Hepatocyte (in vitro differentiated cells): Measurements from ENCODE around the gene MTRF1. TPM values are rescaled to one million over a fixed set of nuclear protein-coding genes. Genes with fewer than 3 reads are reported as not detected.

Experiments
- DNase-seq: peaks from one replicate; pipeline ENCODE4 v3.0.0-alpha.2; 2016; ENCODE audit warnings: low spot score
- H2AFZ ChIP-seq: fragments of 200-600 bp; sonication (generic); 2 replicates; pipeline ENCODE4 v1.6.0; 2016; ENCODE audit warnings: antibody characterized with exemption, mild to moderate bottlenecking
- H3K27ac ChIP-seq: fragments of 200-600 bp; sonication (generic); 2 replicates; pipeline ENCODE4 v1.5.1; 2016; ENCODE audit warnings: mild to moderate bottlenecking
- H3K27me3 ChIP-seq: fragments of 200-600 bp; sonication (generic); 2 replicates; pipeline ENCODE4 v1.6.1; 2016
- H3K36me3 ChIP-seq: fragments of 200-600 bp; sonication (generic); replicated peaks from 2 replicates; pipeline ENCODE4 v1.5.1; 2016; ENCODE audit warnings: low read depth; ENCODE audit not compliant: insufficient read depth
- H3K4me1 ChIP-seq: fragments of 200-600 bp; sonication (generic); 2 replicates; pipeline ENCODE4 v1.5.1; 2016; ENCODE audit warnings: mild to moderate bottlenecking, moderate library complexity; ENCODE audit not compliant: insufficient read depth
- H3K4me2 ChIP-seq: fragments of 200-600 bp; sonication (generic); 2 replicates; pipeline ENCODE4 v1.6.0; 2016
- H3K4me3 ChIP-seq: fragments of 200-600 bp; sonication (generic); 2 replicates; pipeline ENCODE4 v1.5.1; 2016; ENCODE audit warnings: mild to moderate bottlenecking
- H3K79me2 ChIP-seq: fragments of 200-600 bp; sonication (generic); 2 replicates; pipeline ENCODE4 v1.6.0; 2017; ENCODE audit warnings: mild to moderate bottlenecking
- H3K9me2 ChIP-seq: fragments of 200-600 bp; sonication (generic); replicated peaks from 2 replicates; pipeline ENCODE4 v1.6.0; 2017; ENCODE audit warnings: mild to moderate bottlenecking; ENCODE audit not compliant: insufficient read depth
- H3K9me3 ChIP-seq: fragments of 200-600 bp; sonication (generic); 2 replicates; pipeline ENCODE4 v1.5.1; 2016; ENCODE audit warnings: low read depth, mild to moderate bottlenecking
- H4K20me1 ChIP-seq: fragments of 200-600 bp; sonication (generic); 2 replicates; pipeline ENCODE4 v1.6.0; 2016; ENCODE audit warnings: mild to moderate bottlenecking; ENCODE audit not compliant: insufficient read depth, poor library complexity, severe bottlenecking
- EZH2 ChIP-seq: fragments of 200-600 bp; sonication (generic); IDR thresholded peaks from 2 replicates; pipeline ENCODE4 v1.6.1; 2016; ENCODE audit warnings: antibody characterized with exemption, mild to moderate bottlenecking, borderline replicate concordance
- EZH2phosphoT487 ChIP-seq: fragments of 200-600 bp; sonication (generic); IDR thresholded peaks from one replicate; pipeline ENCODE4 v1.6.1; 2018; ENCODE audit warnings: antibody characterized with exemption, mild to moderate bottlenecking, low read depth, moderate library complexity; ENCODE audit not compliant: unreplicated experiment, severe bottlenecking
- WGBS: methylation state at CpG from one replicate; pipeline ENCODE4 v1.1.6; 2016; ENCODE audit warnings: low lambda C conversion rate; ENCODE audit errors: missing lambda C conversion rate; 5-methylcytosine and 5-hydroxymethylcytosine counted together
- polyA plus RNA-seq: library from polyadenylated mRNA; unstranded; fragments of >200 nt; fragmentation: Nextera tagmentation; extraction: Ambion mirVana; gene quantifications from 2 replicates; pipeline ENCODE4 v1.2.1, GENCODE V29; 2016
- total RNA-seq: library from RNA; depleted of rRNA; stranded (reverse); fragments of >200 nt; gene quantifications from 2 replicates; pipeline ENCODE4 v1.2.3, GENCODE V29; 2014
- TF ChIP-seq, protein P1 (sequence below): fragments of 200-600 bp; sonication (generic); IDR thresholded peaks from 2 replicates; pipeline ENCODE4 v1.5.1; 2016; ENCODE audit warnings: antibody characterized with exemption, mild to moderate bottlenecking; ENCODE audit not compliant: poor library complexity

MTRF1 gene
- total and polyA plus RNA-seq, 2 experiments from 2014 or later: 10.4 to 18.5 TPM

DNA sequence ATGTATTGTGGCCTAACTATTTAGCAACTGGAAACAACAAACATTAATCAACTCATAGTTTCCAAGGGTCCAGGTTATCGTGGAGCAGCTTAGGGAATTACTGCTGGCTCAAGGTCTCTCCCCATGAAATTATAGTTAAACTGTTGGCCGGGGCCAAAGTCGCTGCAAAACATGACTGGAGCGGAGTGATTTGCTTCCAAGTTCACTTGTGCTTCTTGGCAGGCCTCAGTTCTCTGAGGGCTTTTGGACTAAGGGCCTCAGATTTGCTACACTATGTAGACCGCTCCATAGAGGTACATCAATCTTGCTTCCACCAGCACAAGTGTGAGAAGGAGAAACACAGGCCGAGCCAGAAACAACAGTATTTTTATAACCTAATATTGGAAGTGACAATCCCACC, 59.6 kb downstream of the MTRF1 start:
- no peaks in the 10 kb centered on the region for H3K9me3 ChIP-seq
- no peaks in the 10 kb centered on the region for H3K9me2 ChIP-seq
- H3K27ac ChIP-seq: no peak overlapping the region
- no peak overlapping the region for H3K4me2 ChIP-seq
- no peak for DNase-seq
- no peaks in the 10 kb centered on the region for H3K79me2 ChIP-seq
- H3K27me3 ChIP-seq: no peaks in the 10 kb centered on the region
- 95% methylated on average over 6 of the region's 6 CpGs for WGBS
- H4K20me1 ChIP-seq: no peaks in the 10 kb centered on the region
- H3K4me3 ChIP-seq: no peak overlapping the region
- no peak overlapping the region for H2AFZ ChIP-seq
- no peaks in the 10 kb centered on the region for H3K4me1 ChIP-seq
- H3K36me3 ChIP-seq: no peaks in the 10 kb centered on the region
- TF ChIP-seq, protein P1, sequence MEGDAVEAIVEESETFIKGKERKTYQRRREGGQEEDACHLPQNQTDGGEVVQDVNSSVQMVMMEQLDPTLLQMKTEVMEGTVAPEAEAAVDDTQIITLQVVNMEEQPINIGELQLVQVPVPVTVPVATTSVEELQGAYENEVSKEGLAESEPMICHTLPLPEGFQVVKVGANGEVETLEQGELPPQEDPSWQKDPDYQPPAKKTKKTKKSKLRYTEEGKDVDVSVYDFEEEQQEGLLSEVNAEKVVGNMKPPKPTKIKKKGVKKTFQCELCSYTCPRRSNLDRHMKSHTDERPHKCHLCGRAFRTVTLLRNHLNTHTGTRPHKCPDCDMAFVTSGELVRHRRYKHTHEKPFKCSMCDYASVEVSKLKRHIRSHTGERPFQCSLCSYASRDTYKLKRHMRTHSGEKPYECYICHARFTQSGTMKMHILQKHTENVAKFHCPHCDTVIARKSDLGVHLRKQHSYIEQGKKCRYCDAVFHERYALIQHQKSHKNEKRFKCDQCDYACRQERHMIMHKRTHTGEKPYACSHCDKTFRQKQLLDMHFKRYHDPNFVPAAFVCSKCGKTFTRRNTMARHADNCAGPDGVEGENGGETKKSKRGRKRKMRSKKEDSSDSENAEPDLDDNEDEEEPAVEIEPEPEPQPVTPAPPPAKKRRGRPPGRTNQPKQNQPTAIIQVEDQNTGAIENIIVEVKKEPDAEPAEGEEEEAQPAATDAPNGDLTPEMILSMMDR: no peak
- TF ChIP-seq EZH2: no peak
- TF ChIP-seq EZH2phosphoT487: no peak

DNA sequence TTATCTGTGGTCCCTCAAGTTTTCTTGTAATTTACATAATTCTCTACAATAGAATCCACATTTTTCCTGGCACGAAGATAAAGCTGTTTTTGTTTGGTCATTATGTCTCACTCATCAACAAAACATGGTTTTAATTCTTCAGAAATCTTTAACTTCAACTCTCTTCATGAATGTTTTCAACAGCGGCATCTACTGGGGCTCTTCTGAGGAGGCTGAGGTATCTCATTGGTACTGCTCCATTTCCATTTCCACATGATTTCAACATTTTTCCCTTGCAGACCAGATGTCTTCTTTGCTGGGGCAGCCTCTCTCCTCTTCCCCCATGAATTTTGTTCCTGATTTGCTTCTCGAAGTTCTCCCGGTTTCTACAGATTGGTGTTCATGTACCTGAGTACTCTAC, 63.2 kb downstream of the MTRF1 start:
- no peaks in the 10 kb centered on the region for H3K79me2 ChIP-seq

DNA sequence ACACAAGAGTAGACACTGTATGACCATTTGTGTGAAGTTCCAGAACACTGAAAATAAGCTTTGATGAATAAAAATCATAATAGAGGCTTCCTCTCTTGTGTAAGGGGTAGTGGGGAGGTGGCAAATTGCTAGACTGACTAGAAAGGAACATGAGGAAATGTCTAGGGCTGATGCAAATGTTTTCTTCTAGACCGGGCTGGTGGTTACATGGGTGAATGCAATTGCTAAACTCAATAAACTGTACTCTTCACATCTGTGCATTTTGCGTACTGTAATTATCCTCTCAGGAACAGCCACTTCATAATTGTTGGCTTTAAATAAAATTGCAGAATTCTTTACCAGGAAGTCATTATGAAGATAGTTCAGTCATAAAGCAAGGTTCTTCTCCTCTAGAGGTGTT, 63.9 kb downstream of the MTRF1 start:
- no peaks in the 10 kb centered on the region for H3K36me3 ChIP-seq
- DNase-seq: no peak
- H3K4me3 ChIP-seq: no peak overlapping the region
- no peak overlapping the region for H3K27ac ChIP-seq
- TF ChIP-seq, protein P1: no peak
- TF ChIP-seq EZH2 (no peak), EZH2phosphoT487 (no peak)
- H2AFZ ChIP-seq: no peak overlapping the region
- no peaks in the 10 kb centered on the region for H3K9me2 ChIP-seq
- WGBS: 94% methylated on average over 2 of the region's 2 CpGs
- no peak overlapping the region for H3K4me2 ChIP-seq
- H4K20me1 ChIP-seq: no peaks in the 10 kb centered on the region
- H3K27me3 ChIP-seq: no peaks in the 10 kb centered on the region
- no peaks in the 10 kb centered on the region for H3K9me3 ChIP-seq
- no peaks in the 10 kb centered on the region for H3K79me2 ChIP-seq
- no peaks in the 10 kb centered on the region for H3K4me1 ChIP-seq

More for the DNA sequence above, 63.2 kb downstream of the MTRF1 start:
- Histone ChIP-seq H3K4me2 (no peak overlapping the region), H3K4me3 (no peak overlapping the region), H4K20me1 (no peaks in the 10 kb centered on the region), H3K9me2 (no peaks in the 10 kb centered on the region), H3K9me3 (no peaks in the 10 kb centered on the region), H3K27ac (no peak overlapping the region), H3K4me1 (no peaks in the 10 kb centered on the region), H2AFZ (no peak overlapping the region), H3K27me3 (no peaks in the 10 kb centered on the region), H3K36me3 (no peaks in the 10 kb centered on the region)
- 93% methylated on average over 4 of the region's 4 CpGs for WGBS
- TF ChIP-seq EZH2phosphoT487 (no peak), EZH2 (no peak)
- TF ChIP-seq, protein P1: no peak
- DNase-seq: no peak

DNA sequence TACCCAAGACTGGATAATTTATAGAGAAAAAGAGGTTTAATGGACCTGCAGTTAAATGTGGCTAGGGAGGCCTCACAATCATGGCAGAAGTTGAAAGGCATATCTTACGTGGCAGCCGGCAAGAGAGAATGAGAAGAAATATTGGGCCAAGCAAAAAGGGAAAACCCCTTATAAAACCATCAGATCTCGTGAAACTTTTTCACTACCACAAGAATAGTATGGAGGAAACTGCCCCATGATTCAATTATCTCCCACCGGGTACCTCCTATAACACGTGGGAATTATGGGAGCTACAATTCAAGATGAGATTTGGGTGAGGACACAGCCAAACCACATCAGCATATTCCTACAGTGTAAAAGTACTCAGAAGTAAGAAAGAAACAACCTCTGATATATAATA, 64.3 kb downstream of the MTRF1 start:
- Histone ChIP-seq H3K4me2 (no peak overlapping the region), H3K36me3 (no peaks in the 10 kb centered on the region), H4K20me1 (no peaks in the 10 kb centered on the region), H3K79me2 (no peaks in the 10 kb centered on the region), H3K27ac (no peak overlapping the region), H3K27me3 (no peaks in the 10 kb centered on the region), H3K9me2 (no peaks in the 10 kb centered on the region), H3K4me3 (no peak overlapping the region), H2AFZ (no peak overlapping the region), H3K9me3 (no peaks in the 10 kb centered on the region), H3K4me1 (no peaks in the 10 kb centered on the region)
- WGBS: 94% methylated on average over 5 of the region's 5 CpGs
- TF ChIP-seq EZH2: no peak
- TF ChIP-seq EZH2phosphoT487: no peak
- DNase-seq: no peak
